Motor neuron (in vitro differentiated cells): ENCODE results near the gene EPHA2. TPM values are rescaled to one million over a fixed set of nuclear protein-coding genes. Genes with fewer than 3 reads are reported as not detected.
A peak's percentile ranks its signal among the peaks of the same experiment; 100 is the strongest.

Source experiments
- ATAC-seq, 8 experiments: fragments of 200-7000 bp; cut with Tn5 transposase; replicated peaks in 6 of 8; 2 replicates each; pipeline ENCODE4 v1.8.0; 2021; ENCODE audit warnings: mild to moderate bottlenecking in 8 of 8, moderate library complexity in 8 of 8
- H3K27ac ChIP-seq, 2 donors: fragments of 250-450 bp; sonication (Bioruptor Pico); 2 replicates each; pipeline ENCODE4 v1.9.0; 2021; ENCODE audit warnings: antibody characterized with exemption in 2 of 2, mild to moderate bottlenecking in 2 of 2, moderate library complexity in 1 of 2
- H3K4me1 ChIP-seq, 2 donors: fragments of 250-450 bp; sonication (Bioruptor Pico); replicated peaks in 1 of 2; 2 replicates each; pipeline ENCODE4 v1.6.1; 2021; ENCODE audit warnings: antibody characterized with exemption in 2 of 2, mild to moderate bottlenecking in 2 of 2, moderate library complexity in 1 of 2
- H3K4me3 ChIP-seq, 5 donors: fragments of 250-450 bp; sonication (Bioruptor Pico); 2 replicates each; pipeline ENCODE4 v1.9.0; 2021; ENCODE audit warnings: antibody characterized with exemption in 5 of 5, mild to moderate bottlenecking in 5 of 5, moderate library complexity in 4 of 5
- WGBS, 10 experiments: fragments of 450-650 bp; shearing (Covaris generic); methylation state at CpG; one replicate each; pipeline ENCODE4 v1.0.0; 2022; 5-methylcytosine and 5-hydroxymethylcytosine counted together
- in situ Hi-C, 9 experiments: fragments of 400-800 bp; cut with MboI; loops; one replicate each; pipeline ENCODE4 v1.15.0; 2021; ENCODE audit warnings: low sequenced_read_pairs in 9 of 9, low pct_unique_long_range_greater_than_20kb in 2 of 9; ENCODE audit not compliant: unreplicated experiment in 9 of 9
- total RNA-seq, 8 experiments: library from RNA; unstranded; fragments of 300-600 nt; gene quantifications; 2 replicates each; pipeline versions ENCODE4 v1.2.3 to v1.2.4, GENCODE V29; 2022

The EPHA2 gene
- total RNA-seq, 8 experiments from 2014 or later: 4.2 to 15.1 (median 7.3) TPM

GRCh38 chr1:16122350-16122881 lies 33.5 kb downstream of the EPHA2 start:
- 0 to 86% (median 73%) methylated on average over 1 to 4 of the region's 4 CpGs; no CpG with 5 or more reads in 6 of the 10 experiments for WGBS, 10 experiments
- no peak for ATAC-seq

DNA sequence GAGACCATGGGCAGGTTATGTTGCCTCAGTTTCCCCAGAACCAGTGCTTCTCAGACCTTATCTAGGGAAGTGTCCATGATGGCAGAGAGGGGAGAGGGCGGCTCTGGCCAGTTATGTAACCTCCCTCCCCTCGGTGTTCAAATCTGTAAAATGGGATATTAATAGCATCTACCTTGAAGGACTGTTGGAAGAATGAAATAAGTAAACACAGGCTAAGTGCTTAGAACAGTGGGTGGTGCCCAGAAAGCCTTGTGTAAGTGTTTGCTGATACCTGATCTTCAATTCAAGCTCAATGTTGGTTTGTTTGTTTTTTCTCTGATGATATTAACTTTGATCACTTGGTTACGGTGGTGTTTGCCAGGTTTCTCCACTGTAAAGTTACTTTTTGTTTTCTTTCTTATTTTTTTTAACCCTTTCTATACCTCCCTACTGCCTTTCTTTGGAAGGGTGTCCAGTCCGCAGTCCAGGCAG lies 34.9 kb downstream of the EPHA2 start:
- peaks cover 19 to 31% of the 10 kb centered on the region in 2 donors for H3K4me1 ChIP-seq
- peak in 1 of 8 experiments; percentile 30 for ATAC-seq
- no peak overlapping the region for H3K4me3 ChIP-seq
- 23 to 95% (median 79%) methylated on average over 1 to 4 of the region's 4 CpGs; no CpG with 5 or more reads in 1 of the 10 experiments for WGBS, 10 experiments
- H3K27ac ChIP-seq: no peak overlapping the region
- in situ Hi-C loops: no loop called here

More at GRCh38 chr1:16122350-16122881, 33.5 kb downstream of the EPHA2 start:
- Histone ChIP-seq H3K4me3 (no peak overlapping the region), H3K27ac (no peak overlapping the region), H3K4me1 (peaks cover 8 to 20% of the 10 kb centered on the region in 2 donors)
- in situ Hi-C loops: no loop called here

GRCh38 chr1:16120407-16120806 lies 35.5 kb downstream of the EPHA2 start:
- H3K4me1 ChIP-seq: peaks cover 25 to 37% of the 10 kb centered on the region in 2 donors
- H3K27ac ChIP-seq: no peak overlapping the region
- H3K4me3 ChIP-seq: no peak overlapping the region
- ATAC-seq: peak in 2 of 8 experiments; percentile 42 to 89
- in situ Hi-C loops: no loop called here
- WGBS, 10 experiments: 86 to 100% methylated on average over 1 of the region's 1 CpG; no CpG with 5 or more reads in 8 of the 10 experiments

GRCh38 chr1:16119926-16120325 lies 35.9 kb downstream of the EPHA2 start:
- WGBS, 10 experiments: 59 to 100% (median 76%) methylated on average over 2 to 8 of the region's 10 CpGs; no CpG with 5 or more reads in 7 of the 10 experiments
- in situ Hi-C loops: no loop called here
- Histone ChIP-seq H3K4me1 (peaks cover 29 to 42% of the 10 kb centered on the region in 2 donors), H3K27ac (no peak overlapping the region), H3K4me3 (no peak overlapping the region)
- peak in 1 of 8 experiments; percentile 5 for ATAC-seq

DNA sequence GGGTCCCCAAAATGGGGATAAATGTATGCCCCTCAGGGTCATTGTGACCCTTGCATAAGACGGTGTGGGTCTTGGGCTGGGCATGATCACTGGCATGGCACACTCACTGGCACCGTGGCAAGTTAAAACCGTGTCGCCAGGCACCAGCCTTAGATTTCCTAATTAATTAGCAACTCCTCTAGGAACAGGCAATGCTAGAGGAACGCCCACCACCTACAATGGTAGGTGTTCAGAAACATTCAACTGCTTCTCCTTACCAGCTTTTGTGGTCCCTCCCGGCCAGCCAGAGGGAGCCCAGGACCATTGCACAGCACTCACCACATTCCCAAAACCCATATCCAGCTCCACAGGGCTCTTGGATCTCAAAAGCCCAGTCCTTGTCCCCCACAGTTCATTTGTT lies 36.4 kb downstream of the EPHA2 start:
- WGBS, 10 experiments: 100% methylated on average over 1 to 6 of the region's 6 CpGs; no CpG with 5 or more reads in 5 of the 10 experiments
- H3K4me3 ChIP-seq: no peak overlapping the region
- in situ Hi-C loops: no loop called here
- H3K4me1 ChIP-seq: peaks cover 30 to 40% of the 10 kb centered on the region in 2 donors
- no peak overlapping the region for H3K27ac ChIP-seq
- ATAC-seq: no peak

GRCh38 chr1:16118706-16119105 lies 37.2 kb downstream of the EPHA2 start:
- 40 to 80% methylated on average over 1 of the region's 9 CpGs; no CpG with 5 or more reads in 8 of the 10 experiments for WGBS, 10 experiments
- Histone ChIP-seq H3K4me1 (peaks cover 30 to 40% of the 10 kb centered on the region in 2 donors), H3K4me3 (no peak overlapping the region), H3K27ac (peak overlapping the region in 1 of 2 donors; percentile 19)
- peak in 4 of 8 experiments; percentile 5 to 9 (median 8) for ATAC-seq
- in situ Hi-C loops: no loop called here

DNA sequence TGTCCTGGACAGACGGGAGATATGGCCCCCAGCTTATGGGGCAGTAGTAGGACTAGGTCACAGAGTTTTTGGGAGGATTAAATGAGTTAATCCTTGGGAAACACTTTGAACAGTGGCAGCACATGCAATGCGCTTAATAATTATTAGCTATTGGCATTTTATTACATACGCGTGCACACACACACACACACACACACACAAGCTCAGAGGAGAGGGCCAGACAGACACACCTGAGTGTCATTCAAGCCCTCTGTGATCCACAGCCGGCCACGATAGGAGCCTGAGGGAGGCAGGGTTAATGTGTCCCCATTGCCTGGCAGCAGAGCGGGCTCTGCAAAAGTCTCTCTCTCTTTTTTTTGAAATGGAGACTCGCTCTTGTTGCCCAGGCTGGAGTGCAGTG lies 37.9 kb downstream of the EPHA2 start:
- in situ Hi-C loops: no loop called here
- H3K4me1 ChIP-seq: peaks cover 33 to 46% of the 10 kb centered on the region in 2 donors
- WGBS, 10 experiments: 63 to 100% (median 92%) methylated on average over 1 to 8 of the region's 8 CpGs; no CpG with 5 or more reads in 3 of the 10 experiments
- no peak overlapping the region for H3K4me3 ChIP-seq
- no peak for ATAC-seq
- no peak overlapping the region for H3K27ac ChIP-seq

- Histone ChIP-seq H3K4me3 (no peak overlapping the region), H3K4me1 (peaks cover 39 to 52% of the 10 kb centered on the region in 2 donors), H3K27ac (no peak overlapping the region)
- 38 to 95% (median 62%) methylated on average over 3 to 6 of the region's 6 CpGs; no CpG with 5 or more reads in 1 of the 10 experiments for WGBS, 10 experiments
- in situ Hi-C loops: no loop called here
- no peak for ATAC-seq
These were observed 38.5 kb downstream of the EPHA2 start for GRCh38 chr1:16117369-16117768.

DNA sequence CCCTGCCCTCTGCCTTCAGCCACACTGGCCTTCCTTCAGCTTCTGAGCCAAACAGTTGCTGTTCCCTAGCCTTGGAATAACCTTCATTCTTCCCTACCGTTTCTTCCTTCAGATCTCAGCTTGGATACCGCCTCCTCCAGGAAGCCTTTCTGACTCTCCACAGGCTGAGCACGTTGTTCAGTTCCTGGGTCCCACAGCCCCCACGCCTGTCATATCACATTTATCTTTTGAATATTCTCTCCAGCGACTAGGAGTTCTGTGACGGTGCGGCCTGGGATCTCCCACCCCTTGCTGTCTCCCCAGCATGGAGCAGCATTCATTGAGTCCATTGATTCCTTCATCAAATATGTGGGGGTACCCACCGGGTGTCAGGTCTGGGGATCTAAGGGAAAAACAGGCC lies 39.2 kb downstream of the EPHA2 start:
- peak overlapping the region; percentile 83 to 90 for H3K27ac ChIP-seq
- WGBS, 10 experiments: 0 to 100% (median 80%) methylated on average over 1 to 8 of the region's 8 CpGs; no CpG with 5 or more reads in 5 of the 10 experiments
- peaks cover 46 to 59% of the 10 kb centered on the region in 2 donors for H3K4me1 ChIP-seq
- no peak for ATAC-seq
- H3K4me3 ChIP-seq: no peak overlapping the region
- in situ Hi-C loops: no loop called here

DNA sequence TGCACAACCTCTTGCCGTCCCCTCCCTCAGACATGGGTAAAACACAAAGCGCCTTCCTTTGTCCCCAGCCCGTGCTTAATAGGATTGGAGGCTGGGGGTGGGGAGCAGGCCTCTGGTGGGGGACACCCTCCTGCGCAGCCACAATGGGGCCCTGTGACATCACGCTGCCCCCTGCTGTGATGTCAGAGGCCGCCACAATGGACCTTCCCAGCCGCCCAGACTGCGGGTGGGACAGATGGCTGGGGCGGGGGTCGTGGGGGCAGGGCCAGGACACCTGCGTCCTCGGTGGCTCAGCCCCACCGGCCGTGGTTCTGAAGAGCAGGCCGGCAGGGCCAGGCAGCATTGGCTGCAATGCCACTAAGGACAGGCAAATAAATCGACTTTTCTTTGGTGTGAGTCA lies 39.9 kb downstream of the EPHA2 start:
- no peak overlapping the region for H3K4me3 ChIP-seq
- in situ Hi-C loops: no loop called here

GRCh38 chr1:16115468-16115983 lies 40.3 kb downstream of the EPHA2 start:
- H3K4me1 ChIP-seq: peaks cover 54 to 68% of the 10 kb centered on the region in 2 donors
- H3K4me3 ChIP-seq: no peak overlapping the region
- WGBS, 10 experiments: 0 to 90% methylated on average over 1 to 2 of the region's 6 CpGs; no CpG with 5 or more reads in 8 of the 10 experiments
- ATAC-seq: peak in 1 of 8 experiments; percentile 3
- in situ Hi-C loops: no loop called here
- H3K27ac ChIP-seq: peak overlapping the region; percentile 83 to 90

More for the DNA sequence above, 39.9 kb downstream of the EPHA2 start:
- peak in 5 of 8 experiments; percentile 22 to 55 (median 53) for ATAC-seq
- Histone ChIP-seq H3K27ac (peak overlapping the region; percentile 83 to 90), H3K4me1 (peaks cover 53 to 66% of the 10 kb centered on the region in 2 donors)
- WGBS, 10 experiments: 0 to 100% methylated on average over 1 to 3 of the region's 16 CpGs; no CpG with 5 or more reads in 8 of the 10 experiments

DNA sequence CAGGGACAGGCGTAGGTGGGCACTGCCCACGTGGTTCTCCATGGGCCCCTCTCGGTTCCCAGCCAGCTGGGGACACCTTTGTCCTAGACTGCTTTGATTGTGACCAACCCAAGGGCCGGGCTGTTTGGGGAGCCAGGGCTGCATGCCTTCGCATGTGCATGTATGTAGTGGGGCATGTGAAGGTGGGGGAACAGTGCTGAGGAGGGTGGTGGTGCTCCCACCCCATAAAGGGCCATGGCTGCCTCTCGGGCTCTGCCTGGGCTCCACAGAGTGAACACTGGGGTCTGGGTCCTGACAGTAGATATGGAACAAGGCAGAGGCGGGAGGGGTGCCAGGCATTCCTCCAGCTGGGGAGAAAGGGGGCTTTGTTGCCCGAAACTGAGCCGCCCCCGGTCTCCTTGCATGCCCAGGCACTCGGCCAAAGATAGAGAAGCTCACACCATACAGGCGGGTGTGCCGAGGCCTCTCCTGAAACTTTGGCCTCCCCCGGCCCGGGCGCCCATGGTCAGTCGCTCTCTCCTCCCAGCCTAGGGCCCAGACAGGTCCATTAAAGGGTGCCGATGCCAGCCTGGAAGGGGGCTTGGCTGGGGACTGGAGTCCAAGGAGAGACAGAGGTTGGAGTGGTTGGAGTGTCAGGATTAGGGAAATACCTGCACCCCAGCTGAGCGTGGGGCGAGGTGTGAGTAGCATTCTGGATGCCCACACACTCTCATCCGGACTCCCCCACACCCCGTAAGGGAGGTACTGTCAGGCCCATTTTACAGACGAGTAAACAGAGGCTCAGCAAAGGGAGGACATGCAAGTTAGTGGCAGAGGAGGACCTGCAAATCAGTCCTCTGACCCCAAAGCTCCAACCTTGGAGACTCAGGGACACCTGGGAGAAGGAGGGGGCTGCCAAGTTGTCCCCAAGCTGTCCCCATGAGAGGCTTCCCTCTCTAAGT lies 41.1 kb downstream of the EPHA2 start:
- no peak for ATAC-seq
- H3K4me1 ChIP-seq: peaks cover 54 to 68% of the 10 kb centered on the region in 2 donors
- H3K4me3 ChIP-seq: no peak overlapping the region
- in situ Hi-C loops: no loop called here
- peak overlapping the region; percentile 83 to 90 for H3K27ac ChIP-seq
- WGBS, 10 experiments: 67 to 88% (median 87%) methylated on average over 2 to 15 of the region's 23 CpGs; no CpG with 5 or more reads in 5 of the 10 experiments
